ENCODE measurements around the gene SLC26A2.

Gene SLC26A2

DNA sequence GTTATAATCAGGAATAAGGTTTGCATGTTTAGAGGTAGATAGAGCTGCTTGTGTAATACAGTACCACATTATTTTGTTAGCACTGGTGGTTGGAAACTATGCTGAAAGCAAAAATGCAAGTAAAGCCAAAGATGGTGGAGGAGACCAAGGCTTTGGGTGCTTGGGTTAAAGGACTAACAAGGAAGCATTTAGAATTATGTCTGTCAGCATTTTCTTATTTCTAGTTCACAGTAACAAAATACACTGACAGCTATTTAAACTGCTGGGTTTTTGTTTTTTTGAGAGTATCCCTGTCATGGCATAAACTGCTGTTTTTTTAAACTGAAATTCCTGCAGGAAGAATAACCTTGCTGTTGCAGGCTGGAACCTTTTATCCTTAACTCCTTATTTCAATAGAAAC lies 46.5 kb downstream of the SLC26A2 start:
- H3K4me3 ChIP-seq (ENCODE audit: extremely low read depth, insufficient read depth, low read length, poor library complexity, severe bottlenecking): no peak overlapping the region
- peaks cover 88% of the 10 kb centered on the region for H3K36me3 ChIP-seq (ENCODE audit: control insufficient read depth, insufficient read depth, low read length)
- H3K27ac ChIP-seq (ENCODE audit: low read depth, low read length, severe bottlenecking): no peak overlapping the region
- H3K4me1 ChIP-seq (ENCODE audit: control insufficient read depth, insufficient read depth, low read length, poor library complexity, severe bottlenecking): no peaks in the 10 kb centered on the region
- H3K9me3 ChIP-seq (ENCODE audit: control insufficient read depth, low read length): no peaks in the 10 kb centered on the region

DNA sequence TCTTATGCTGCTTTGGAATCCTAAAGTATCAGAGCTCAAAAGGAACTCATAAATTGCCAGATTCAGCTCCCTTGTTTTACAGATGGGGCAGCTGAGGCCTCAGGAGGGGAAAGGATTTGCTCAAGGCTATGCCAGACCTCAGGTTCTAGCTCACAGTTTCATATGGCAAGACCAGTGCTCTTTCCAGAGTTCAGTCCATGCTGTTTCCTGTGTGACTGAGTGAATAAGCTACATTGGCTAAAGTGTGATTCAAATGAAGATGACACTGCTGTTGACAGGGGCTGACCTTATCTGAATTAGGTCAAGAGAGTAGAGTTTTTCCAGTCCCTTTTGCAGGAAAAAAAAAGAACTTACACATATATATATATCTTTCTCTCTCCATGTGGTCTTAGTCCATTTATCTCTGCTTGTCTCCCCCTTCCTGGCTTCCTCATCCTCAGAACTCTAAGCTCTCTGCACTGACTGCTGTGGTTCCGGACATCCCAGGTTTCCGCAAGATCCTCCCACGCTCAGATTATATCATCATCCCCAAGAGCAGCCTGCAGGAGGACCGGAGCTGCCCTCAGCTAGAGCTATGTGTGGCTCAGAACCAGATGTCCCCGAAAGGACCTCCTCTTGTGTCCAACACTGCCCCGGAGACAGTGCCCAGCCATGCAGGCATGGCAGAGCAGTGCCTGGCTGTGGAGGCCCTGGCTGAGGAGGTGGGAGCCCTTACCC lies 49.3 kb downstream of the SLC26A2 start:
- 94 to 95% methylated on average over 4 to 5 of the region's 6 CpGs for WGBS, 2 experiments (ENCODE audit: insufficient coverage in 2 of 2)
- H3K4me3 ChIP-seq (ENCODE audit: extremely low read depth, insufficient read depth, low read length, poor library complexity, severe bottlenecking): no peak overlapping the region
- no peak overlapping the region for H3K27ac ChIP-seq (ENCODE audit: low read depth, low read length, severe bottlenecking)
- peaks cover 97% of the 10 kb centered on the region for H3K36me3 ChIP-seq (ENCODE audit: control insufficient read depth, insufficient read depth, low read length)
- H3K4me1 ChIP-seq (ENCODE audit: control insufficient read depth, insufficient read depth, low read length, poor library complexity, severe bottlenecking): no peaks in the 10 kb centered on the region
- H3K9me3 ChIP-seq (ENCODE audit: control insufficient read depth, low read length): peaks cover 2% of the 10 kb centered on the region

DNA sequence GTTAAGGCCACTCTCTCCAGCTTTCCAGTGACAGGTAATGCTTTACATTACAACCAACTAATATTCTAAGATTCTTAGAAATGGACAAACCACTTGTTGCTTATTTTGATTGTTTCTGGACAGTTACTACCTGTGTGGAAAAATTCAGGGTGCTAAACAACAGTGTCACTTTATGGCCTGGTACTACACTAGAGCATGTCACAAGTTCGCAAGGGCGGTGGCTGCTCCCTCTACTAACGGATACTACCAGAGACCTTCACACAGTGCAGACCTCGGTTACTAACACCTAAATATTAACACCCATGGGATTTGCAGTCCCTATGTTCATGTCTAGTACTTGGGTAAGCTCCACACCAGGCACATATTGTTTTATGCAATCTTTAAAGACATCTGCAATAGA lies 53.4 kb downstream of the SLC26A2 start:
- peaks cover 14% of the 10 kb centered on the region for H3K9me3 ChIP-seq (ENCODE audit: control insufficient read depth, low read length)
- WGBS, 2 experiments (ENCODE audit: insufficient coverage in 2 of 2): 87 to 96% methylated on average over 3 to 4 of the region's 4 CpGs
- H3K4me1 ChIP-seq (ENCODE audit: control insufficient read depth, insufficient read depth, low read length, poor library complexity, severe bottlenecking): no peaks in the 10 kb centered on the region
- no peak overlapping the region for H3K27ac ChIP-seq (ENCODE audit: low read depth, low read length, severe bottlenecking)
- peaks cover 90% of the 10 kb centered on the region for H3K36me3 ChIP-seq (ENCODE audit: control insufficient read depth, insufficient read depth, low read length)
- no peak overlapping the region for H3K4me3 ChIP-seq (ENCODE audit: extremely low read depth, insufficient read depth, low read length, poor library complexity, severe bottlenecking)

DNA sequence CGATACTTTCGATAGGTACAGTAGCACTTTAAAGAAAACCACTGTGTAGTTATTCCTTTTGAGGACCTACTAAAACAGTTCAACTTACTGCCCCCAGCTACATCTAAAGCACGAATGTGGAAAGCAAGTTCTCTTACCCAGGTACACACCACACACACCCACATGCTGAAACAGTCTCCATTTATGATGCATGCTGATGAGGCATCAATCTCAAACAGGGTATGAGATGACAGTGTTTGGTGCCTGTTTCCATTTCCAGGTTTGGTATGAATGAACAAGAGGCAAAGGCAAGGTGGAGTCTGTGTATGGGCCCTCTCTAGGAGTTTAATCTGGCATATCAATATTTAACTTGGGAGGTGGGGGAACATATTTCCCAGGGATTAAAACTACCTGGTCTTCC lies 53.9 kb downstream of the SLC26A2 start:
- Histone ChIP-seq H3K36me3 (ENCODE audit: control insufficient read depth, insufficient read depth, low read length) (peaks cover 93% of the 10 kb centered on the region), H3K9me3 (ENCODE audit: control insufficient read depth, low read length) (peaks cover 14% of the 10 kb centered on the region), H3K4me3 (ENCODE audit: extremely low read depth, insufficient read depth, low read length, poor library complexity, severe bottlenecking) (no peak overlapping the region), H3K4me1 (ENCODE audit: control insufficient read depth, insufficient read depth, low read length, poor library complexity, severe bottlenecking) (no peaks in the 10 kb centered on the region), H3K27ac (ENCODE audit: low read depth, low read length, severe bottlenecking) (no peak overlapping the region)
- no CpG with 5 or more reads among the region's 3 CpGs for WGBS, 2 experiments (ENCODE audit: insufficient coverage in 2 of 2)

DNA sequence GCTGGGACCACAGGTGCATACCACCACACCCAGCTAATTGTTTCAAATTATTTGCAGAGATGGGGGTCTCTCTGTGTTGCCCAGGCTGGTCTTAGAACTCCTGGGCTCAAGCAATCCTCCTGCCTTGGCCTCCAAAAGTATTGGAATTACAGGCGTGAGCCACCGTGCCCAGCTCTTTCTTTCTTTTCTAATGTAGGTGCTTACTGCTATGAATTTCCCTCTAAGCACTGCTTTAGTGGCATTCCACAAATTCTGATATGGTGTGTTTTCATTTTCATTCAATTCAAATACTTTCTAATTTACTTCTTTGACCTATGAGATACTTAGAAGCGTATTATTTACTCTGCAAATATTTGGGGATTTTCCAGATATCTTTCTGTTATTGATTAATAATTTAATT lies 54.9 kb downstream of the SLC26A2 start:
- 100% methylated on average over 2 of the region's 3 CpGs; no CpG with 5 or more reads in 1 of the 2 experiments for WGBS, 2 experiments (ENCODE audit: insufficient coverage in 2 of 2)
- Histone ChIP-seq H3K4me1 (ENCODE audit: control insufficient read depth, insufficient read depth, low read length, poor library complexity, severe bottlenecking) (no peaks in the 10 kb centered on the region), H3K9me3 (ENCODE audit: control insufficient read depth, low read length) (peaks cover 14% of the 10 kb centered on the region), H3K27ac (ENCODE audit: low read depth, low read length, severe bottlenecking) (no peak overlapping the region), H3K4me3 (ENCODE audit: extremely low read depth, insufficient read depth, low read length, poor library complexity, severe bottlenecking) (no peak overlapping the region), H3K36me3 (ENCODE audit: control insufficient read depth, insufficient read depth, low read length) (peaks cover 93% of the 10 kb centered on the region)

DNA sequence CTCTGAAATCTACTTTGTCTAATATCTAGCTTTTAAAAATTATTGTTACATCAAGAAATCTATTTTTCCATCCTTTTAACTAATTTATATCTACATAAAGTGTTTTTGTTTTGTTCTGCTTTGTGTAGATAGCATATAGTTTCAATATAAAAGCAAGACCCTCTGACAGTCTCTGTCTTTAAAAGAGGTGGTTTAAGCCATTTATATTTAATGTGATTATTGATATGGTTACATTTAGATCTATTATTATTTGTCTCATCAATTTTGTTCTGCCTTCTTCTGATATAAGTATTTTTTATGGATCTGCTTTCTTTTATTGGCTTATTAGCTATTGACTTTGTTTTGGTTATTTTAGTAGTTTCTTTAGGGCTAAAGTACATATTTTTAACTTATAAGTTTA lies 56.0 kb downstream of the SLC26A2 start:
- Histone ChIP-seq H3K36me3 (ENCODE audit: control insufficient read depth, insufficient read depth, low read length) (peaks cover 93% of the 10 kb centered on the region), H3K9me3 (ENCODE audit: control insufficient read depth, low read length) (peaks cover 14% of the 10 kb centered on the region), H3K27ac (ENCODE audit: low read depth, low read length, severe bottlenecking) (no peak overlapping the region)

DNA sequence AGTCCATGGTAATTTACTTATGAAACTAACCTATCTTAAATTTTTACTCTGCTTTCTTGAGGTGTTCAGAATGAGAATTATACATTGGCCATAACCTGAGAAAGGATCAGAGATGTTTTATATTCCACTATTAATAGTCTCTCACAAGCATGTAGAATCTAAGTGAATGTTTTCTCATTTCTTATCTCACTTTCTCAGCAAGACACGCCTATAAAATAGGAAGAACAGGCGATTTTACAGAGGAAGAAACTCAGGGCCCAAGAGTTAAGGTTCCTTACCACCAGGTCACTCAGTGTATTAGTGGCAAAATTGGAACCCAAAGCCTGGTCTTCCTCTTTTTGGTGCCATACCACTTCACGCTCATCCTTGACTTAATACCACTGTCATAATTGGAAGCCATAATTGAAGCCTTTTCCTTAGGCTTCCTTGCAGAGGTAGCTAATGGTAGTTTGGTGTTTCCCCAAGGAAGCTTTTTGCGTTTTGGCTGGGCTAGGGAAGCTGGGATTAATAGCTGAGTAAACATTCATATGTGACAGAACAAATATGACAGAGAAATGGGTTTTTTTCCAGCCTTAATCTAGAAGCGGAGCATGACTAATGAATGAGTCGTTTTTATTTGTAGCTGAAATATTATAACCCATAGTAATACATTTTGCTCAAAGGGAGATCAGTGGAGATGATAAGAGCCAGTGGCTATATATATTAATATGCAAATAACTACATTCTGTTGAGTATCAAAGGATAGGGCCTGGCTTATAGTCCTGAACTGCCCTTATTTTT lies 56.9 kb downstream of the SLC26A2 start:
- Histone ChIP-seq H3K36me3 (ENCODE audit: control insufficient read depth, insufficient read depth, low read length) (peaks cover 90% of the 10 kb centered on the region), H3K4me1 (ENCODE audit: control insufficient read depth, insufficient read depth, low read length, poor library complexity, severe bottlenecking) (peaks cover 17% of the 10 kb centered on the region), H3K27ac (ENCODE audit: low read depth, low read length, severe bottlenecking) (no peak overlapping the region), H3K4me3 (ENCODE audit: extremely low read depth, insufficient read depth, low read length, poor library complexity, severe bottlenecking) (no peak overlapping the region), H3K9me3 (ENCODE audit: control insufficient read depth, low read length) (peaks cover 14% of the 10 kb centered on the region)
- 90 to 92% methylated on average over 2 of the region's 6 CpGs for WGBS, 2 experiments (ENCODE audit: insufficient coverage in 2 of 2)

More for the DNA sequence above, 56.0 kb downstream of the SLC26A2 start:
- peaks cover 9% of the 10 kb centered on the region for H3K4me1 ChIP-seq (ENCODE audit: control insufficient read depth, insufficient read depth, low read length, poor library complexity, severe bottlenecking)
- no peak overlapping the region for H3K4me3 ChIP-seq (ENCODE audit: extremely low read depth, insufficient read depth, low read length, poor library complexity, severe bottlenecking)

DNA sequence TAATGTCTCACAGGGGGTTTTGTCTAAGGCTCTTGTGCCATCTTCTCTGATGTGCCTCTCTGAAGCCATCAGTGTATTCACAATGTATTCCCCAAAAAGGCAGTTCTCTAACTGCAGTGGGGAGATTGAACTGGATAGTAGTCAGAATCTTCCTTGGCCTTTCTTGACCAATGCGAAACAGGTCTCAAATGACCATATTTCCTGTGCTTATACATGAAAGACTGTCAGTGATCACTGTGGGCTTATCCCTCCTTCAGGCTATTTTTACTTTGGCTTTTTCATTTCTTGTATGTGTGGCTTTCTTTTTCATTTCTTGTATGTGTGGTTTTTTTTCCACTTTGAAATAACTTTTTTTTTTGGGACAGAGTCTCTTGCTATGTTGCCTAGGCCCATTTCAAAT lies 59.7 kb downstream of the SLC26A2 start:
- Histone ChIP-seq H3K9me3 (ENCODE audit: control insufficient read depth, low read length) (peaks cover 8% of the 10 kb centered on the region), H3K27ac (ENCODE audit: low read depth, low read length, severe bottlenecking) (no peak overlapping the region), H3K4me1 (ENCODE audit: control insufficient read depth, insufficient read depth, low read length, poor library complexity, severe bottlenecking) (peaks cover 17% of the 10 kb centered on the region), H3K4me3 (ENCODE audit: extremely low read depth, insufficient read depth, low read length, poor library complexity, severe bottlenecking) (no peak overlapping the region), H3K36me3 (ENCODE audit: control insufficient read depth, insufficient read depth, low read length) (peaks cover 88% of the 10 kb centered on the region)
- 89 to 100% methylated on average over 1 of the region's 1 CpG for WGBS, 2 experiments (ENCODE audit: insufficient coverage in 2 of 2)

DNA sequence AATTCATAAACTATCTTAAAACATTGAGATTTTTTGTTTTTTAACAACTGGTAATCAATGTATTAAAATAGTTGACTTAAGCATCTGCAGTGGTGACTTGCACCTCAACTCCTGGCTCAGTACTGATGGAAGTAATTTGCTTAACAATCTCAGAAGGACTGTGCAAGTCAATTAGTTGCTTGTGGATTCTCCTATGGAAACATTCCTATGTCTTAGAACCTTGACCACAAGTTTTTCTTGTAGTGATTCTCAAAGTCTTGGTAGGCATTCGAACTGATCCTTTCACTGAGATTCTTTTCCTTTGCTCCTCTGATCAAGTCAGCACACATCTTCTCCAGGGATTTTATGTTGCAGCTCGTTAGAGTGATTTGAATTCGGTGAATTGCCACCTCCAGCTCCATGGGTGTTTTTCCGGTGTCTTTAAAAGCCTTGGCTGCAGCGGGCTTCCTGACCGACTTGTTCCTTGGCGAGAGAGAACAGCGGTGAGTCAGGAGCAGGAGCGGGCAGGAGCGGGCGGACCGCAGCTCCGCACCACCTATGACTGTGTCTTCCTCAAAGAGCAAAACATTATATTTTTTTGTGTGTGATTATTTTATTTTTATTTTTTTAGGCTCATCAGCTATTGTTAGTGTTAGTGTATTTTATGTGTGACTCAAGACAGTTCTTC lies 61.1 kb downstream of the SLC26A2 start:
- Histone ChIP-seq H3K36me3 (ENCODE audit: control insufficient read depth, insufficient read depth, low read length) (peaks cover 89% of the 10 kb centered on the region), H3K4me1 (ENCODE audit: control insufficient read depth, insufficient read depth, low read length, poor library complexity, severe bottlenecking) (peaks cover 17% of the 10 kb centered on the region), H3K9me3 (ENCODE audit: control insufficient read depth, low read length) (no peaks in the 10 kb centered on the region), H3K27ac (ENCODE audit: low read depth, low read length, severe bottlenecking) (peak overlapping the region; percentile 85), H3K4me3 (ENCODE audit: extremely low read depth, insufficient read depth, low read length, poor library complexity, severe bottlenecking) (no peak overlapping the region)
- WGBS, 2 experiments (ENCODE audit: insufficient coverage in 2 of 2): 47 to 61% methylated on average over 6 to 7 of the region's 13 CpGs

DNA sequence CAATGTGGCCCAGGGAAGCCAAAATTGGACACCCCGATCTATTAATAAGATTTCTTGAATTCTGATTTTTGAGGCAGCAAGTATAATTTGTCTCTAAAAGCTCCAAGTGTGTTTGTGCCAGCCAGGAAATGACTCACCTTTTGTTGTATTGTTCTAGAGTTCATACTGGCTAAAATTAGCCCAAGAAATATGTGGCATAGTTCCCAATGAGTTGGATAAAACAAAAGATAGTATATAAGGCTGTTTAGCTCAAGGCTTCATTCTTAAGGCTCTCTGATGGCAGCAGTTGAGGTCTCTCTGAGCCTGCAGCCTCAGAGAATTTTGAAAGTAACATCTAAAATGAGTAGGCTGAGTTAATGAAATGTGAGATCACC lies 61.6 kb downstream of the SLC26A2 start:
- peak overlapping the region; percentile 85 for H3K27ac ChIP-seq (ENCODE audit: low read depth, low read length, severe bottlenecking)
- H3K36me3 ChIP-seq (ENCODE audit: control insufficient read depth, insufficient read depth, low read length): peaks cover 93% of the 10 kb centered on the region
- WGBS, 2 experiments (ENCODE audit: insufficient coverage in 2 of 2): 88 to 91% methylated on average over 1 of the region's 1 CpG
- H3K9me3 ChIP-seq (ENCODE audit: control insufficient read depth, low read length): no peaks in the 10 kb centered on the region
- peaks cover 17% of the 10 kb centered on the region for H3K4me1 ChIP-seq (ENCODE audit: control insufficient read depth, insufficient read depth, low read length, poor library complexity, severe bottlenecking)
- no peak overlapping the region for H3K4me3 ChIP-seq (ENCODE audit: extremely low read depth, insufficient read depth, low read length, poor library complexity, severe bottlenecking)

DNA sequence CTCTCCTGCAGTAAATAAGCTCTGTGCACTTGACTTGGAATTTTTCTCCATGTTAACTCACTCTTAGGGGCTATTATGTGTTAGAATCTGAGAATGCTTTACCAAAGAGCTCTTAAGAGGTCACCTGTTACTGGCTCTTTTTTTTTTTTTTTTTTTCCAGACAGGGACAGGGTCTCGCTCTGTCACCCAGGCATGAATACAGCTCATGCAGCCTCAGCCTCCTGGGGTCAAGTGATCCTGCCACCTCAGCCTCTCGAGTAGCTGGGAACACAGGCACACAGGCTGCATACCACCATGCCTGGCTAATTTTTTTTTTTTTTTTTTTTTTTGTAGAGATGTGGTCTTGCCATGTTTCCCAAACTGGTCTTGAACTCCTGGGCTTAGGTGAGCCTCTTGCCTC lies 62.1 kb downstream of the SLC26A2 start:
- H3K4me3 ChIP-seq (ENCODE audit: extremely low read depth, insufficient read depth, low read length, poor library complexity, severe bottlenecking): no peak overlapping the region
- peak overlapping the region; percentile 85 for H3K27ac ChIP-seq (ENCODE audit: low read depth, low read length, severe bottlenecking)
- H3K9me3 ChIP-seq (ENCODE audit: control insufficient read depth, low read length): no peaks in the 10 kb centered on the region
- 75 to 83% methylated on average over 1 to 2 of the region's 2 CpGs for WGBS, 2 experiments (ENCODE audit: insufficient coverage in 2 of 2)
- peaks cover 93% of the 10 kb centered on the region for H3K36me3 ChIP-seq (ENCODE audit: control insufficient read depth, insufficient read depth, low read length)
- peaks cover 17% of the 10 kb centered on the region for H3K4me1 ChIP-seq (ENCODE audit: control insufficient read depth, insufficient read depth, low read length, poor library complexity, severe bottlenecking)

Measured in mesodermal cell (in vitro differentiated cells).